Effector CD4-positive, alpha-beta T cell (primary cell): ENCODE results near the gene SOX15. TPM values are rescaled to one million over a fixed set of nuclear protein-coding genes. Genes with fewer than 3 reads are reported as not detected.
"Not testable (repeated sequence)": the region's sequence is repeated elsewhere in the genome, so short reads cannot be mapped to it uniquely, and the experiment has no call there.

Experiments used
- DNase-seq: peaks from one replicate; pipeline ENCODE4 v3.0.0-alpha.2; 2020
- total RNA-seq: gene quantifications from one replicate; lab custom pipeline; 2026; lab: John Stamatoyannopoulos, UW

SOX15 gene
- not detected for total RNA-seq

- no peak for DNase-seq
These were observed at the start of gene SOX15 for GRCh38 chr17:7589891-7590691. SOX15 (minus strand) TSS chr17:7590094; CDS start chr17:7589676, 418 bp downstream.

- no peak for DNase-seq
These were observed 46.3 kb upstream of the SOX15 start for GRCh38 chr17:7636163-7636562.

- DNase-seq: no peak
These were observed 44.5 kb upstream of the SOX15 start for GRCh38 chr17:7634384-7634783.

- no peak for DNase-seq
These were observed 43.2 kb upstream of the SOX15 start for GRCh38 chr17:7633093-7633492.

- DNase-seq: no peak
These were observed 42.6 kb upstream of the SOX15 start for GRCh38 chr17:7632492-7632894.

- no peak for DNase-seq
These were observed 41.8 kb upstream of the SOX15 start for GRCh38 chr17:7631398-7632380.

- no peak for DNase-seq
These were observed 40.2 kb upstream of the SOX15 start, which contains the start of gene SHBG for GRCh38 chr17:7629939-7630571. SHBG (plus strand) TSS chr17:7630135; CDS start chr17:7630173, 38 bp downstream.

- peak; percentile 79 for DNase-seq
These were observed 37.6 kb upstream of the SOX15 start, which contains the start of gene SAT2 for GRCh38 chr17:7627250-7628121. SAT2 (minus strand) TSS chr17:7627821; CDS start chr17:7627635, 186 bp downstream.

GRCh38 chr17:7626956-7627249 lies 37.0 kb upstream of the SOX15 start:
- no peak for DNase-seq

- no peak for DNase-seq
These were observed 36.4 kb upstream of the SOX15 start for GRCh38 chr17:7626307-7626706.

GRCh38 chr17:7625749-7626148 lies 35.9 kb upstream of the SOX15 start:
- DNase-seq: not testable (repeated sequence)

- DNase-seq: no peak
These were observed 33.8 kb upstream of the SOX15 start for GRCh38 chr17:7623661-7624060.

- DNase-seq: no peak
These were observed 30.9 kb upstream of the SOX15 start for GRCh38 chr17:7620835-7621234.

- no peak for DNase-seq
These were observed 28.7 kb upstream of the SOX15 start for GRCh38 chr17:7618608-7619007.

GRCh38 chr17:7615265-7615747 lies 25.4 kb upstream of the SOX15 start:
- no peak for DNase-seq

GRCh38 chr17:7614425-7615264 lies 24.8 kb upstream of the SOX15 start, which contains the start of gene FXR2:
FXR2 (minus strand) TSS chr17:7614897; CDS start chr17:7614532, 365 bp downstream.
- DNase-seq: peak; percentile 96

GRCh38 chr17:7613769-7614424 lies 24.0 kb upstream of the SOX15 start:
- DNase-seq: no peak

GRCh38 chr17:7612294-7612640 lies 22.4 kb upstream of the SOX15 start:
- DNase-seq: no peak

- DNase-seq: no peak
These were observed 21.9 kb upstream of the SOX15 start for GRCh38 chr17:7611635-7612293.

GRCh38 chr17:7610641-7611040 lies 20.7 kb upstream of the SOX15 start:
- no peak for DNase-seq
